Sigmoid colon (tissue), 4 donors: ENCODE data around the gene ZBTB2.

ENCODE experiments used
- CTCF ChIP-seq, 4 experiments: fragments of 450-650 bp in 3 of 4; fragments of 200-600 bp in 1 of 4; IDR thresholded peaks; one replicate each; pipeline ENCODE4 v1.5.1; 2016 to 2019; ENCODE audit warnings: antibody characterized with exemption in 4 of 4, mild to moderate bottlenecking in 3 of 4, moderate library complexity in 2 of 4
- POLR2A ChIP-seq, 2 donors: fragments of 450-650 bp; IDR thresholded peaks; one replicate each; pipeline ENCODE4 v1.6.1; 2016; ENCODE audit warnings: antibody characterized with exemption in 2 of 2, mild to moderate bottlenecking in 2 of 2, moderate library complexity in 2 of 2
- POLR2AphosphoS5 ChIP-seq, 4 donors: sonication (generic); formaldehyde crosslinking; IDR thresholded peaks; one replicate each; pipeline ENCODE4 v1.6.1; 2017; ENCODE audit warnings: antibody characterized with exemption in 4 of 4

- TF ChIP-seq CTCF (IDR thresholded peaks at IDR 0.05) (no peak), POLR2AphosphoS5 (IDR thresholded peaks at IDR 0.05) (no peak), POLR2A (IDR thresholded peaks at IDR 0.05) (no peak)
Observed at GRCh38 chr6:151359486-151359885, 31.9 kb downstream of the ZBTB2 start.
